Stimulated activated CD4-positive, alpha-beta T cell treated with anti-CD3 and anti-CD28 coated beads, Interleukin-12 subunit alpha, Interleukin-12 subunit beta, amount 100 ng/mL, for 4 hours (primary cell): ENCODE data around the gene AMBP.

Experiments used
- DNase-seq: peaks from one replicate; pipeline ENCODE4 v3.0.0-alpha.2; 2020

Gene AMBP

GRCh38 chr9:114072184-114073140 is 5.6 kb downstream of the AMBP start:
- no peak for DNase-seq

- no peak for DNase-seq
These were observed 6.8 kb downstream of the AMBP start for GRCh38 chr9:114071197-114071795.

- DNase-seq: no peak
These were observed 7.7 kb downstream of the AMBP start for GRCh38 chr9:114070188-114071103.

GRCh38 chr9:114069476-114070187 is 8.5 kb downstream of the AMBP start:
- no peak for DNase-seq

- DNase-seq: no peak
These were observed 12.8 kb downstream of the AMBP start for GRCh38 chr9:114065304-114065703.

- DNase-seq: no peak
These were observed 16.1 kb downstream of the AMBP start for GRCh38 chr9:114061830-114062474.

- no peak for DNase-seq
These were observed 16.8 kb downstream of the AMBP start for GRCh38 chr9:114061292-114061691.

- DNase-seq: no peak
These were observed 17.4 kb downstream of the AMBP start for GRCh38 chr9:114060711-114061110.

- no peak for DNase-seq
These were observed 18.0 kb downstream of the AMBP start for GRCh38 chr9:114060070-114060469.

- no peak for DNase-seq
These were observed 18.9 kb downstream of the AMBP start for GRCh38 chr9:114059047-114059803.

GRCh38 chr9:114058688-114059046 is 19.4 kb downstream of the AMBP start:
- no peak for DNase-seq

- no peak for DNase-seq
These were observed 20.8 kb downstream of the AMBP start for GRCh38 chr9:114057161-114057885.

GRCh38 chr9:114056527-114056926 is 21.6 kb downstream of the AMBP start:
- DNase-seq: no peak

- DNase-seq: no peak
These were observed 22.2 kb downstream of the AMBP start for GRCh38 chr9:114055894-114056293.

GRCh38 chr9:114055061-114055460 is 23.0 kb downstream of the AMBP start:
- no peak for DNase-seq

GRCh38 chr9:114054191-114054690 is 23.9 kb downstream of the AMBP start:
- DNase-seq: no peak

GRCh38 chr9:114053246-114054005 is 24.7 kb downstream of the AMBP start:
- no peak for DNase-seq

GRCh38 chr9:114051706-114052105 is 26.4 kb downstream of the AMBP start:
- DNase-seq: no peak

GRCh38 chr9:114051281-114051680 is 26.8 kb downstream of the AMBP start:
- DNase-seq: no peak

GRCh38 chr9:114050646-114051045 is 27.5 kb downstream of the AMBP start:
- no peak for DNase-seq
